Measurements from ENCODE around the gene KIFBP. TPM values are rescaled to one million over a fixed set of nuclear protein-coding genes. Genes with fewer than 3 reads are reported as not detected.
A peak's percentile ranks its signal among the peaks of the same experiment; 100 is the strongest.
"Not testable (repeated sequence)": the region's sequence is repeated elsewhere in the genome, so short reads cannot be mapped to it uniquely, and the experiment has no call there.

The KIFBP gene
- polyA plus RNA-seq, 3 donors from 2014 or later, result 1.7 to 4.3 (median 2.8) TPM

DNA sequence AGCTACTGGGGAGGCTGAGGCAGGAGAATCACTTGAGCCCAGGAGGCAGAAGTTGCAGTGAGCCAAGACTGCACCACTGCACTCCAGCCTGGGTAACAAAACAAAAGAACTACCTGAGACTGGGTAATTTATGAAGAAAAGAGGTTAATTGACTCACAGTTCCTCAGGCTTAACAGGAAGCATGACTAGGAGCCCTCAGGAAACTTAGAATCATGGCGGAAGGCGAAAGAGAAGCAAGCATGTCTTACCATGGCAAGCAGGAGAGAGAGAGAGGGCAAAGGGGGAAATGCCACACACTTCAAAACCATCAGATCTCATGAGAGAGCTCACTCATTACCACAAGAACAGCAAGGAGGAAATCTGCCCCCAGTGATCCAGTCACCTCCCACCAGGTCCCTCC lies 24.2 kb downstream of the KIFBP start:
- Mint-ChIP-seq H3K27ac (peak overlapping the region in 5 of 6 donors; percentile 34 to 75 (median 42)), H3K36me3 (peaks cover 36 to 37% (median 37%) of the 10 kb centered on the region in 3 donors), H3K4me1 (peaks cover 7 to 10% of the 10 kb centered on the region in 2 donors)
- not testable (repeated sequence) for H3K9me3 Mint-ChIP-seq; DNase-seq; H3K27me3 Mint-ChIP-seq (ENCODE audit: low read depth in 3 of 3); H3K4me3 Mint-ChIP-seq

GRCh38 chr10:69014171-69014570 lies 25.6 kb downstream of the KIFBP start:
- H3K27me3 Mint-ChIP-seq (ENCODE audit: low read depth in 3 of 3), result peaks cover 0 to 2% (median 0%) of the 10 kb centered on the region in 3 donors
- peaks cover 40 to 45% (median 41%) of the 10 kb centered on the region in 3 donors for H3K36me3 Mint-ChIP-seq

DNA sequence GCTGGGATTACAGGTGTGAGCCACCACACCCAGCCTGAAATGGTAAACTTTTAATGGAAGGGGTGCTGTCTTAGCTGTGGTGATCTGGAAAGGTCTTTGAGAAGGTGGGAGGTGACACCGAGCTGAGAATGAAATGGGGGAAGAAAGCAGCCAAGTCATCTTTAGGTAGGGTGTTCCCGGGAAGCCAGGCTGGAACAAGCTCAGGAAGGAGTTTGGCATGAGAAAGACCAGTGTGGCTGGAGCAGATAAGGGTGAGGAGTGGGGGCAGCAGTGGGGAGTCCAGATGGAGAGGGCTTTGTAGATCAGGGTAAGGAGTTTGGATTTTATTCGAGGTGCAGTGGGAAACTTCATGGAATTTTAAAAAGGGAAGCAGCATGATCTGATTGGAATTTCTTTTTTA lies 30.0 kb downstream of the KIFBP start:
- peaks cover 19 to 35% (median 23%) of the 10 kb centered on the region in 3 donors for H3K36me3 Mint-ChIP-seq
- no peaks in the 10 kb centered on the region for H3K9me3 Mint-ChIP-seq
- peaks cover 0 to 1% (median 0%) of the 10 kb centered on the region in 3 donors for H3K27me3 Mint-ChIP-seq (ENCODE audit: low read depth in 3 of 3)
- H3K4me1 Mint-ChIP-seq, result peaks cover 4 to 9% of the 10 kb centered on the region in 2 donors
- H3K27ac Mint-ChIP-seq, result peak overlapping the region in 1 of 6 donors; percentile 64
- DNase-seq, result no peak
- H3K4me3 Mint-ChIP-seq, result no peak overlapping the region

More at GRCh38 chr10:69014171-69014570, 25.6 kb downstream of the KIFBP start:
- no peak for DNase-seq
- peak overlapping the region in 3 of 6 donors; percentile 0 to 54 (median 17) for H3K27ac Mint-ChIP-seq
- H3K9me3 Mint-ChIP-seq, result no peaks in the 10 kb centered on the region
- H3K4me3 Mint-ChIP-seq, result no peak overlapping the region
- H3K4me1 Mint-ChIP-seq, result peaks cover 7 to 8% of the 10 kb centered on the region in 2 donors

- Mint-ChIP-seq H3K27me3 (ENCODE audit: low read depth in 3 of 3) (peaks cover 0 to 4% (median 0%) of the 10 kb centered on the region in 3 donors), H3K9me3 (no peaks in the 10 kb centered on the region), H3K4me1 (peaks cover 31% of the 10 kb centered on the region in 2 donors), H3K27ac (no peak overlapping the region), H3K4me3 (no peak overlapping the region), H3K36me3 (peaks cover 5 to 13% (median 10%) of the 10 kb centered on the region in 3 donors)
- no peak for DNase-seq
Observed at GRCh38 chr10:69022611-69023010, 34.0 kb downstream of the KIFBP start.

DNA sequence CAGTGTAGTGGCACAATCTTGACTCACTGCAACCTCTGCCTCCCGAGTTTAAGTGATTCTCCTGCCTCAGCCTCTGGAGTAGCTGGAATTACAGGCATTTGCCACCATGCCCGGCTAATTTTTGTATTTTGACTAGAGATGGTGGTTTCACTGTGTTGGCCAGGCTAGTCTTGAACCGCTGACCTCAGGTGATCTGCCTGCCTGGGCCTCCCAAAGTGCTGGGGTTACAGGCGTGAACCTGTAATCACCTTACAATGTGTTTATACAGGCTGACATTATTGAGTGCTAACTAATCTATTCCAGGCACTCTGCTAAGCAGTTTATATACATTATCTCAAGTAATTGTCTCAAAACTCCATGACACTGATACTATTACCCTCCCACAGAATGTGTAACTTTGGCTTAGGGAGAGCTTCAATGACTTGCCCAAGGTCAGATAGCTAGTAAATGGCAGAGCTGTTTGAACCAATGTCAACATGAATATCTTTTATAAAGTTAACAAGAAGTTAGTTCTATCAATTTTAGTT lies 36.8 kb downstream of the KIFBP start:
- DNase-seq, result no peak
- peak overlapping the region in 4 of 5 donors; percentile 8 to 38 (median 18) for H3K4me3 Mint-ChIP-seq
- H3K27ac Mint-ChIP-seq, result peak overlapping the region; percentile 39 to 76 (median 63)
- H3K27me3 Mint-ChIP-seq (ENCODE audit: low read depth in 3 of 3), result peaks cover 0 to 4% (median 0%) of the 10 kb centered on the region in 3 donors
- no peaks in the 10 kb centered on the region for H3K9me3 Mint-ChIP-seq
- H3K36me3 Mint-ChIP-seq, result no peaks in the 10 kb centered on the region
- H3K4me1 Mint-ChIP-seq, result peaks cover 43% of the 10 kb centered on the region in 2 donors

DNA sequence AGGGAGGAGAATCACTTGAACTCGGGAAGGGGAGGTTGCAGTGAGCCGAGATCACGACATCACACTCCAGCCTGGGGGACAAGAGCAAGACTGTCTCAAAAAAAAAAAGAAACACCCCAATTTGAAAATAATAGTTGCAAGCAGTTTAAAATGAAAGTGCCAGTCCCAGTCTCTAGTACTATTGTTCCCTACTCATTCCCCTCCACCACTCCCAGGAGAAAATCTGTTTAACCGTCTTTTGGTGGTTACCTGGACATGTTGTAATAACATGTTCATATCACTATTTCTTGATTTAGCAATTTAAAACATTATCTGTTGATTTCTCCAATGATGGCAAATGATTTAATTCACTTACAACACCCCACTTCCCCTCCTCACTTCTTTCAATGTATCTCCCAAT lies 44.7 kb downstream of the KIFBP start:
- Mint-ChIP-seq H3K27ac (peak overlapping the region in 2 of 6 donors; percentile 8 to 56), H3K27me3 (ENCODE audit: low read depth in 3 of 3) (peaks cover 0 to 3% (median 0%) of the 10 kb centered on the region in 3 donors), H3K9me3 (no peaks in the 10 kb centered on the region), H3K36me3 (no peaks in the 10 kb centered on the region), H3K4me1 (peaks cover 5 to 7% of the 10 kb centered on the region in 2 donors), H3K4me3 (no peak overlapping the region)
- no peak for DNase-seq

- H3K27me3 Mint-ChIP-seq (ENCODE audit: low read depth in 3 of 3), result peaks cover 0 to 3% (median 0%) of the 10 kb centered on the region in 3 donors
- H3K27ac Mint-ChIP-seq, result no peak overlapping the region
- H3K9me3 Mint-ChIP-seq, result no peaks in the 10 kb centered on the region
- H3K4me3 Mint-ChIP-seq, result no peak overlapping the region
- H3K36me3 Mint-ChIP-seq, result no peaks in the 10 kb centered on the region
- no peak for DNase-seq
- no peaks in the 10 kb centered on the region for H3K4me1 Mint-ChIP-seq
Observed at GRCh38 chr10:69037489-69037888, 48.9 kb downstream of the KIFBP start.

- H3K4me3 Mint-ChIP-seq; H3K27ac Mint-ChIP-seq; H3K27me3 Mint-ChIP-seq (ENCODE audit: low read depth in 3 of 3); H3K36me3 Mint-ChIP-seq; DNase-seq; H3K9me3 Mint-ChIP-seq: not testable (repeated sequence)
- peaks cover 26 to 27% of the 10 kb centered on the region in 2 donors for H3K4me1 Mint-ChIP-seq
Observed at GRCh38 chr10:69040904-69041303, 52.3 kb downstream of the KIFBP start.

GRCh38 chr10:69042417-69042816 lies 53.8 kb downstream of the KIFBP start:
- peaks cover 41 to 43% of the 10 kb centered on the region in 2 donors for H3K4me1 Mint-ChIP-seq
- H3K27ac Mint-ChIP-seq, result peak overlapping the region in 2 of 6 donors; percentile 30 to 100
- no peak overlapping the region for H3K4me3 Mint-ChIP-seq
- H3K9me3 Mint-ChIP-seq, result no peaks in the 10 kb centered on the region
- DNase-seq, result no peak
- peaks cover 4 to 8% (median 6%) of the 10 kb centered on the region in 3 donors for H3K27me3 Mint-ChIP-seq (ENCODE audit: low read depth in 3 of 3)
- no peaks in the 10 kb centered on the region for H3K36me3 Mint-ChIP-seq

DNA sequence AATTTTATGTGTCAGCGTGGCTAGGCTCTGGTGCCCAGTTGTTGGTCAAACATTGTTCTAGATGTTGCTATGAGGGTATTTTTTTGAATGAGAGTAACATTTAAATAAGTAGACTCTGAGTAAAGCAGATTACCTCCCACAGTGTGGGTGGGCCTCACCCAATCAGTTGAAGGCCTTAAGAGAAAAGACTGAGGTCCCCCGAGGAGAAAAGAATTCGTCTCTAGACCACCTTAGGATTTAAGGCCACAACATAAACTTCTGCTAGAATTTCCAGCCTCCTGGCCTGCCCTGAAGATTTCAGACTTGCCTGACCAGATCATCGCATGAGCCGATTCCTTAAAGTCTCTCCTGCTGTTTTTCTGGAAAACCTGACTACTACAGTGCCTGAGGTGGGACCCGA lies 54.2 kb downstream of the KIFBP start:
- H3K36me3 Mint-ChIP-seq, result no peaks in the 10 kb centered on the region
- peaks cover 4 to 8% (median 6%) of the 10 kb centered on the region in 3 donors for H3K27me3 Mint-ChIP-seq (ENCODE audit: low read depth in 3 of 3)
- no peak overlapping the region for H3K4me3 Mint-ChIP-seq
- H3K27ac Mint-ChIP-seq, result peak overlapping the region in 4 of 6 donors; percentile 19 to 100 (median 41)
- no peaks in the 10 kb centered on the region for H3K9me3 Mint-ChIP-seq
- no peak for DNase-seq
- peaks cover 45 to 47% of the 10 kb centered on the region in 2 donors for H3K4me1 Mint-ChIP-seq

DNA sequence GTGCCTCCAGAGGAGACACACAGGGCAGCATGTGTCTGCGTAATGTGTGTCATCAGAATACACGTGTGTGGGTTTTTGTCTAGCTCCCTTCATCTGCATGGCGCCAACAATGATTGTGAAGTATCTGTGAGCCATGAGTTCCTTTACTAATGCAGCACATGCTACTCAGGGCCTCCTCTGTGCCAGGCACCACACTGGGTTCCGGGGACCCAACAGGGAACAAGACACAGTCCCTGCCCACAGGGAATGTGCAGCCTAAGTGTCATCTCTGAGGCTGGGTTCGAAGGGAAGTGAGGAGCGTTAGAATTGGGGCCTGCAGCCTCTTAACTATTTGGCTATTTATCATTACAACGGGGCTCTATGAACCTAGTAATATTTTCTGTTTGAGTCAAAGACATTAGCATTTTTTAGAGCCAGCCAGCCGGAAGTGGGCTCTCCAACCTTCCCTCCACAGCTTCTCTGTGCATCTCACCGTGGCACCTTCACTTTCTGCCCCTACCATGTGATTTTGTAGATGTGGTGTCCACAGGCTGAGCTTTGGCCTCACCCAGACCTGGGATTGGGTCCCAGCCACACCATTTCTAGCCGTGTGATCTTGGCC lies 55.4 kb downstream of the KIFBP start:
- DNase-seq, result peak; percentile 60 to 73 (median 67)
- H3K4me3 Mint-ChIP-seq, result peak overlapping the region; percentile 79 to 89 (median 82)
- no peaks in the 10 kb centered on the region for H3K9me3 Mint-ChIP-seq
- peaks cover 5 to 8% (median 6%) of the 10 kb centered on the region in 3 donors for H3K27me3 Mint-ChIP-seq (ENCODE audit: low read depth in 3 of 3)
- peak overlapping the region; percentile 94 to 100 (median 100) for H3K27ac Mint-ChIP-seq
- peaks cover 57 to 59% of the 10 kb centered on the region in 2 donors for H3K4me1 Mint-ChIP-seq
- no peaks in the 10 kb centered on the region for H3K36me3 Mint-ChIP-seq

GRCh38 chr10:69044546-69044945 lies 55.9 kb downstream of the KIFBP start:
- peak in 1 of 3 donors; percentile 41 for DNase-seq
- Mint-ChIP-seq H3K36me3 (no peaks in the 10 kb centered on the region), H3K4me3 (peak overlapping the region; percentile 79 to 89 (median 82)), H3K27me3 (ENCODE audit: low read depth in 3 of 3) (peaks cover 5 to 8% (median 6%) of the 10 kb centered on the region in 3 donors), H3K4me1 (peaks cover 62 to 64% of the 10 kb centered on the region in 2 donors), H3K9me3 (no peaks in the 10 kb centered on the region), H3K27ac (peak overlapping the region; percentile 94 to 100 (median 100))

GRCh38 chr10:69045441-69046300 lies 57.1 kb downstream of the KIFBP start:
- H3K4me3 Mint-ChIP-seq, result peak overlapping the region; percentile 79 to 89 (median 82)
- no peaks in the 10 kb centered on the region for H3K9me3 Mint-ChIP-seq
- DNase-seq, result peak; percentile 80 to 87 (median 86)
- peak overlapping the region; percentile 94 to 100 (median 100) for H3K27ac Mint-ChIP-seq
- H3K36me3 Mint-ChIP-seq, result no peaks in the 10 kb centered on the region
- H3K27me3 Mint-ChIP-seq (ENCODE audit: low read depth in 3 of 3), result peaks cover 5 to 10% (median 6%) of the 10 kb centered on the region in 3 donors
- peaks cover 66 to 67% of the 10 kb centered on the region in 2 donors for H3K4me1 Mint-ChIP-seq
